ENCODE data around the gene UBE2H. TPM values are rescaled to one million over a fixed set of nuclear protein-coding genes. Genes with fewer than 3 reads are reported as not detected.

UBE2H gene
- total RNA-seq, 4 donors from 2014 or later, result 68.3 to 123 (median 91.4) TPM

DNA sequence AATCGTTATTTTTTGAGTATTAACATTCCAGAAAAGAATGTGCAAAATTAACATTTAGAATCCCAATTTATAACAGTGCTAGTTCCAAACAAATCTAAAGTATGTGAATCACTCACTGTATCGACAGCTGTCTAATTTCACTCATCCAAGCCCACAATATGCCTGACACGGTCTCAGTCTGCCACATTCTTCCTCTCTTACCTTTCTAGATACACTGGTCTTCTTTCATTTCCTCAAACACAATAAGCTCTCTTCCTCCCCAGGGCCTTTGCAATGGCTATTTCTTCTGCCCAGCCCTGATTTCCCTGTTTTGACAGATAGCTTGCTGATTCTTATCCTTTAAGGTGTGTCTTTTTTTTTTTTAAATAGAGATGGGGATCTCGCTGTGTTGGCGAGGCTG is 48.8 kb downstream of the UBE2H start:
- H3K4me3 ChIP-seq, result no peak overlapping the region
- WGBS, result 86% methylated on average over 5 of the region's 5 CpGs
- intact Hi-C loops (cut with DNase I), result no loop called here
- H3K36me3 ChIP-seq, result peaks cover 0 to 22% (median 11%) of the 10 kb centered on the region in 4 donors
- H3K27ac ChIP-seq (replicated peaks in 1 of 4), result no peak overlapping the region
- H3K4me1 ChIP-seq, result peaks cover 31 to 71% (median 53%) of the 10 kb centered on the region in 4 donors
- no peaks in the 10 kb centered on the region for H3K27me3 ChIP-seq
- TF ChIP-seq, protein P1, sequence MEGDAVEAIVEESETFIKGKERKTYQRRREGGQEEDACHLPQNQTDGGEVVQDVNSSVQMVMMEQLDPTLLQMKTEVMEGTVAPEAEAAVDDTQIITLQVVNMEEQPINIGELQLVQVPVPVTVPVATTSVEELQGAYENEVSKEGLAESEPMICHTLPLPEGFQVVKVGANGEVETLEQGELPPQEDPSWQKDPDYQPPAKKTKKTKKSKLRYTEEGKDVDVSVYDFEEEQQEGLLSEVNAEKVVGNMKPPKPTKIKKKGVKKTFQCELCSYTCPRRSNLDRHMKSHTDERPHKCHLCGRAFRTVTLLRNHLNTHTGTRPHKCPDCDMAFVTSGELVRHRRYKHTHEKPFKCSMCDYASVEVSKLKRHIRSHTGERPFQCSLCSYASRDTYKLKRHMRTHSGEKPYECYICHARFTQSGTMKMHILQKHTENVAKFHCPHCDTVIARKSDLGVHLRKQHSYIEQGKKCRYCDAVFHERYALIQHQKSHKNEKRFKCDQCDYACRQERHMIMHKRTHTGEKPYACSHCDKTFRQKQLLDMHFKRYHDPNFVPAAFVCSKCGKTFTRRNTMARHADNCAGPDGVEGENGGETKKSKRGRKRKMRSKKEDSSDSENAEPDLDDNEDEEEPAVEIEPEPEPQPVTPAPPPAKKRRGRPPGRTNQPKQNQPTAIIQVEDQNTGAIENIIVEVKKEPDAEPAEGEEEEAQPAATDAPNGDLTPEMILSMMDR (IDR thresholded peaks at IDR 0.05), result no peak
- no peak for TF ChIP-seq EP300 (IDR thresholded peaks at IDR 0.05)
- TF ChIP-seq POLR2AphosphoS5 (IDR thresholded peaks at IDR 0.05), result no peak
- TF ChIP-seq POLR2A (IDR thresholded peaks at IDR 0.05; ENCODE audit: low read depth), result no peak
- no peaks in the 10 kb centered on the region for H3K9me3 ChIP-seq
- no peak for DNase-seq (ENCODE audit: extremely low spot score)

DNA sequence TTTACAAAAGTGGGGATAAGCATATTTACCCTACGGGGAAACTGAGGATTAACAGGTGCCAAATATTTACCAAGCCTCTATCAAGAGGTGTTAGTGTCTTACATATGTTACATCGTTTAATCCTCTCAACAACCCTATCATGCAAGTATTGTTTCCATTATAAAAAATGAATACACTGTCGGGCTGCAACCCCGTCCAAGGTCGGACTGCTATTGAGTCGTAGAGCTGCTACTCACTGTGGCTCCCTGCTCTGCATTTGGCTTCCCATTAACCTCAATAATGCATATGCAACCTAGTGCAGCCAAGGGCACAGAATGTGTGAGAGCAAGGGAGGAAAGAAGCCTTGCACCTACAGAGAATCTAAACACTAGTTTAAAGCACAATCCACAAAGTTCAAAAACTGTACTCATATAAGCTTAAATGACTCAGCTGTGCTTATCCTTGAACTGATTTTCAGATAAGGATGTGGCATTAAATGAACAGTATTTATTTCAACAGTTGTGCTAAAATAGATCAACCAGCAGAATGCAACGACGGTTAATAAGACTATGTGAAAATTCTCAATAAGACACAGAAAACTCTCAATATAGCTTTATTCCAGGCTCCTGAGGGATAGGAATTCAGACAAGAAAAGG is 49.9 kb downstream of the UBE2H start:
- WGBS, result 91% methylated on average over 8 of the region's 8 CpGs
- H3K4me3 ChIP-seq, result no peak overlapping the region
- no peak overlapping the region for H3K27ac ChIP-seq (replicated peaks in 1 of 4)
- intact Hi-C loops (cut with DNase I), result no loop called here
- H3K4me1 ChIP-seq, result peaks cover 31 to 71% (median 49%) of the 10 kb centered on the region in 4 donors
- peaks cover 0 to 22% (median 11%) of the 10 kb centered on the region in 4 donors for H3K36me3 ChIP-seq
- TF ChIP-seq, protein P1 (IDR thresholded peaks at IDR 0.05), result no peak
- TF ChIP-seq POLR2AphosphoS5 (IDR thresholded peaks at IDR 0.05), result no peak
- no peak for TF ChIP-seq EP300 (IDR thresholded peaks at IDR 0.05)
- no peak for TF ChIP-seq POLR2A (IDR thresholded peaks at IDR 0.05; ENCODE audit: low read depth)
- H3K27me3 ChIP-seq, result no peaks in the 10 kb centered on the region
- DNase-seq (ENCODE audit: extremely low spot score), result no peak
- no peaks in the 10 kb centered on the region for H3K9me3 ChIP-seq

DNA sequence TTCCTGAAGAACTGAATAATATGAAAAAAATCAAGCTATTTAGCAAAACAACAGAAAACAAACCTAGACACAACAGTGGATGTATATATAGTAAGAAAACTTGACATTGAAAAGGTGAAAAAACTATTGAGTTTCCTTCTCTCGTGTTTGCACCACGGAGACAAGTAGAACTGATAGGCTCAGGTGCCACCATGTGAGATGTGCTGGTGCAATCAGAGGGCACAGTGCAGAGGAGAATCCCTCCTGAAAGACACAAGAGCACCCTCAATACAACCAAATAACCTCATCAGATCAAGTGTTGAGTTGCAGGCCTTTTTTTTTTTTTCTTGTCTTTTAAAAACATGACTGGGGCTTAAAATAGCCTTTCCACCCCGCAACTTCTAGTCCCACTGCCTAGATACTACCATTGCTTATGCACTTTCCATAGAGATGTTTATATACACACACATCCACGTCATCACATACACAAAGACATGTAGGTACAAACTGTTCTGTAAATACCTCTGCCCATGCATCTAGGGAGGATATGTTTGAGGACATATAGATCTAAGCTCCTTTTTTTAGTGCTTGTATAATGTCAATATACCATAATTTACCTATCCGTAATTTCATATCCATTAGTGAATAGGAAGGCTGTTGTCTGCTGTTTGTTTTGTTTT is 54.1 kb downstream of the UBE2H start:
- H3K9me3 ChIP-seq, result no peaks in the 10 kb centered on the region
- WGBS, result 62% methylated on average over 5 of the region's 5 CpGs
- no peak for DNase-seq (ENCODE audit: extremely low spot score)
- no peaks in the 10 kb centered on the region for H3K27me3 ChIP-seq
- intact Hi-C loops (cut with DNase I), result no loop called here
- H3K4me1 ChIP-seq, result peaks cover 13 to 50% (median 22%) of the 10 kb centered on the region in 4 donors
- no peak overlapping the region for H3K4me3 ChIP-seq
- H3K36me3 ChIP-seq, result peaks cover 0 to 16% (median 11%) of the 10 kb centered on the region in 4 donors
- no peak overlapping the region for H3K27ac ChIP-seq (replicated peaks in 1 of 4)
- no peak for TF ChIP-seq POLR2A (IDR thresholded peaks at IDR 0.05; ENCODE audit: low read depth)
- TF ChIP-seq POLR2AphosphoS5 (IDR thresholded peaks at IDR 0.05), result no peak
- TF ChIP-seq, protein P1 (IDR thresholded peaks at IDR 0.05), result no peak
- TF ChIP-seq EP300 (IDR thresholded peaks at IDR 0.05), result no peak

DNA sequence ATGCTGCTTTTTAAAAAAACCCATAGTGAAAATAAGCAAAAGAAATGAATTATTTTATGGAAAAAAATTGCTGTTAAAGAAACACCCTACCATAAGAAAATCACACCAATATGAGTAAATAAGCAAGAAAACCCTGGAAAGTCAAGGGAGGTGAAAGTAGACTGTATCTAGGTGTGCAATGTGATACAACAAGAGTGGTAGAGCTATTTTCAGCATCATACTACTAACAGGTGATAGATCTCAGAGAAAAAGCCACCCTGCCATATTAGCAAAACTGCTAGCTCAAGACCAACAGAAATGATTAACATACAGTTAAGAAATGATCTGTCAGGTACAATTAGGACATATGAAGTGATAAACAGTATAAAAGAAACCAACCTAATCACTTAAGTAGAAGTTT is 54.8 kb downstream of the UBE2H start:
- intact Hi-C loops (cut with DNase I), result no loop called here
- H3K4me3 ChIP-seq, result no peak overlapping the region
- H3K27ac ChIP-seq (replicated peaks in 1 of 4), result no peak overlapping the region
- H3K36me3 ChIP-seq, result peaks cover 0 to 12% (median 7%) of the 10 kb centered on the region in 4 donors
- TF ChIP-seq POLR2A (IDR thresholded peaks at IDR 0.05; ENCODE audit: low read depth), result no peak
- no peak for TF ChIP-seq POLR2AphosphoS5 (IDR thresholded peaks at IDR 0.05)
- TF ChIP-seq, protein P1 (IDR thresholded peaks at IDR 0.05), result no peak
- no peak for TF ChIP-seq EP300 (IDR thresholded peaks at IDR 0.05)
- H3K9me3 ChIP-seq, result no peaks in the 10 kb centered on the region
- peaks cover 13 to 44% (median 23%) of the 10 kb centered on the region in 4 donors for H3K4me1 ChIP-seq
- no peak for DNase-seq (ENCODE audit: extremely low spot score)
- H3K27me3 ChIP-seq, result no peaks in the 10 kb centered on the region
